B cell (primary cell): ENCODE results near the gene CCR2.

Source experiments
- EZH2 ChIP-seq: IDR thresholded peaks from 2 replicates; pipeline ENCODE4 v1.6.1; 2012; ENCODE audit warnings: borderline replicate concordance, low read depth, mild to moderate bottlenecking, moderate library complexity, low read length; ENCODE audit not compliant: insufficient read depth, poor library complexity, severe bottlenecking
- TF ChIP-seq, protein P1 (sequence below): fragments of 200-600 bp; IDR thresholded peaks from one replicate; pipeline ENCODE4 v1.8.0; 2022; ENCODE audit warnings: antibody characterized with exemption, mild to moderate bottlenecking

DNA sequence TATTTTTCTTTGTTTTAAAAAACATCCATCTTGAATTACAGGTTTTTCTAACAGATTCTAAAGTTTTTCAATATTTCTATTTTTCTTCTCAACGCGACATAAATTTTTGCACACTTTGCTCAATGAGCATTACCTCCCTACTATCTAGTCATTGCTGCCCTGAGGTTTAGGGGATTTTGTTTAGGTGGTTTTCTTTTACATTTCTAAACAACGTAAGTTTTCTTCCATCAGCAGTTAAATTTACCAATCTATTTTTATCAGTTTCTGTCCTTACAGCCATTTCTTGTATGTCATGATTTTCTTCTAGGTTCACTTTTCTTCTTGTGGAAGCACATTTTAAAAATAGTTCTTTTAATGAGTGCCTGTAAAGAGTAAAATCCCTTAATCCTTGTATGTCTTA is 49.2 kb upstream of the CCR2 start:
- TF ChIP-seq, protein P1, sequence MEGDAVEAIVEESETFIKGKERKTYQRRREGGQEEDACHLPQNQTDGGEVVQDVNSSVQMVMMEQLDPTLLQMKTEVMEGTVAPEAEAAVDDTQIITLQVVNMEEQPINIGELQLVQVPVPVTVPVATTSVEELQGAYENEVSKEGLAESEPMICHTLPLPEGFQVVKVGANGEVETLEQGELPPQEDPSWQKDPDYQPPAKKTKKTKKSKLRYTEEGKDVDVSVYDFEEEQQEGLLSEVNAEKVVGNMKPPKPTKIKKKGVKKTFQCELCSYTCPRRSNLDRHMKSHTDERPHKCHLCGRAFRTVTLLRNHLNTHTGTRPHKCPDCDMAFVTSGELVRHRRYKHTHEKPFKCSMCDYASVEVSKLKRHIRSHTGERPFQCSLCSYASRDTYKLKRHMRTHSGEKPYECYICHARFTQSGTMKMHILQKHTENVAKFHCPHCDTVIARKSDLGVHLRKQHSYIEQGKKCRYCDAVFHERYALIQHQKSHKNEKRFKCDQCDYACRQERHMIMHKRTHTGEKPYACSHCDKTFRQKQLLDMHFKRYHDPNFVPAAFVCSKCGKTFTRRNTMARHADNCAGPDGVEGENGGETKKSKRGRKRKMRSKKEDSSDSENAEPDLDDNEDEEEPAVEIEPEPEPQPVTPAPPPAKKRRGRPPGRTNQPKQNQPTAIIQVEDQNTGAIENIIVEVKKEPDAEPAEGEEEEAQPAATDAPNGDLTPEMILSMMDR: no peak
- no peak for TF ChIP-seq EZH2
